Suprapubic skin (tissue), 4 donors: ENCODE data around the gene CTNND2. TPM values are rescaled to one million over a fixed set of nuclear protein-coding genes. Genes with fewer than 3 reads are reported as not detected.

Experiments
- DNase-seq, 2 donors: peaks; one replicate each; pipeline ENCODE4 v3.0.0-alpha.2; 2019; ENCODE audit warnings: low spot score in 2 of 2
- H3K27ac ChIP-seq: fragments of 200-600 bp; sonication (generic); one replicate; pipeline ENCODE4 v1.5.1; 2019
- H3K27me3 ChIP-seq: fragments of 200-600 bp; sonication (generic); one replicate; pipeline ENCODE4 v1.5.1; 2019
- H3K36me3 ChIP-seq: fragments of 200-600 bp; sonication (generic); one replicate; pipeline ENCODE4 v1.5.1; 2019
- H3K4me1 ChIP-seq: fragments of 200-600 bp; sonication (generic); one replicate; pipeline ENCODE4 v1.5.1; 2019
- H3K4me3 ChIP-seq: fragments of 200-600 bp; sonication (generic); one replicate; pipeline ENCODE4 v1.5.1; 2019; ENCODE audit warnings: mild to moderate bottlenecking
- H3K9me3 ChIP-seq: fragments of 200-600 bp; sonication (generic); one replicate; pipeline ENCODE4 v1.5.1; 2019
- EP300 ChIP-seq: sonication (generic); formaldehyde crosslinking; IDR thresholded peaks from one replicate; pipeline ENCODE4 v1.6.1; 2017; ENCODE audit warnings: antibody characterized with exemption
- POLR2A ChIP-seq, 2 donors: fragments of 450-650 bp; IDR thresholded peaks; one replicate each; pipeline ENCODE4 v1.6.1; 2017; ENCODE audit warnings: antibody characterized with exemption in 2 of 2, mild to moderate bottlenecking in 2 of 2, moderate library complexity in 2 of 2
- POLR2AphosphoS5 ChIP-seq, 3 donors: sonication (generic); formaldehyde crosslinking; IDR thresholded peaks; one replicate each; pipeline ENCODE4 v1.6.1; 2017; ENCODE audit warnings: antibody characterized with exemption in 3 of 3
- WGBS: methylation state at CpG from one replicate; pipeline ENCODE4 v1.1.5; 2018; 5-methylcytosine and 5-hydroxymethylcytosine counted together
- total RNA-seq, 4 donors: library from RNA; depleted of rRNA; stranded (reverse); fragments of >200 nt; gene quantifications; one replicate each; pipeline ENCODE4 v1.1.0, GENCODE V29; 2016
- TF ChIP-seq, protein P1 (sequence below), 2 donors: fragments of 200-600 bp in 1 of 2; fragments of 450-650 bp in 1 of 2; sonication (generic) in 1 of 2; IDR thresholded peaks; one replicate each; pipeline ENCODE4 v1.5.1; 2016 to 2019; ENCODE audit warnings: antibody characterized with exemption in 2 of 2, mild to moderate bottlenecking in 1 of 2, moderate library complexity in 1 of 2

Gene CTNND2
- total RNA-seq, 4 donors from 2014 or later, result 0.40 to 3.8 (median 2.2) TPM

GRCh38 chr5:11390291-11390767, 513.9 kb downstream of the CTNND2 start:
- DNase-seq, result no peak
- Histone ChIP-seq H3K36me3 (no peaks in the 10 kb centered on the region), H3K4me1 (peaks cover 9% of the 10 kb centered on the region), H3K27me3 (peaks cover 12% of the 10 kb centered on the region), H3K9me3 (no peaks in the 10 kb centered on the region), H3K4me3 (no peak overlapping the region), H3K27ac (no peak overlapping the region)
- no peak for TF ChIP-seq EP300
- TF ChIP-seq POLR2AphosphoS5 (IDR thresholded peaks at IDR 0.05), result no peak
- TF ChIP-seq, protein P1, sequence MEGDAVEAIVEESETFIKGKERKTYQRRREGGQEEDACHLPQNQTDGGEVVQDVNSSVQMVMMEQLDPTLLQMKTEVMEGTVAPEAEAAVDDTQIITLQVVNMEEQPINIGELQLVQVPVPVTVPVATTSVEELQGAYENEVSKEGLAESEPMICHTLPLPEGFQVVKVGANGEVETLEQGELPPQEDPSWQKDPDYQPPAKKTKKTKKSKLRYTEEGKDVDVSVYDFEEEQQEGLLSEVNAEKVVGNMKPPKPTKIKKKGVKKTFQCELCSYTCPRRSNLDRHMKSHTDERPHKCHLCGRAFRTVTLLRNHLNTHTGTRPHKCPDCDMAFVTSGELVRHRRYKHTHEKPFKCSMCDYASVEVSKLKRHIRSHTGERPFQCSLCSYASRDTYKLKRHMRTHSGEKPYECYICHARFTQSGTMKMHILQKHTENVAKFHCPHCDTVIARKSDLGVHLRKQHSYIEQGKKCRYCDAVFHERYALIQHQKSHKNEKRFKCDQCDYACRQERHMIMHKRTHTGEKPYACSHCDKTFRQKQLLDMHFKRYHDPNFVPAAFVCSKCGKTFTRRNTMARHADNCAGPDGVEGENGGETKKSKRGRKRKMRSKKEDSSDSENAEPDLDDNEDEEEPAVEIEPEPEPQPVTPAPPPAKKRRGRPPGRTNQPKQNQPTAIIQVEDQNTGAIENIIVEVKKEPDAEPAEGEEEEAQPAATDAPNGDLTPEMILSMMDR (IDR thresholded peaks at IDR 0.05), result no peak
- no peak for TF ChIP-seq POLR2A (IDR thresholded peaks at IDR 0.05)
- 80% methylated on average over 6 of the region's 6 CpGs for WGBS

DNA sequence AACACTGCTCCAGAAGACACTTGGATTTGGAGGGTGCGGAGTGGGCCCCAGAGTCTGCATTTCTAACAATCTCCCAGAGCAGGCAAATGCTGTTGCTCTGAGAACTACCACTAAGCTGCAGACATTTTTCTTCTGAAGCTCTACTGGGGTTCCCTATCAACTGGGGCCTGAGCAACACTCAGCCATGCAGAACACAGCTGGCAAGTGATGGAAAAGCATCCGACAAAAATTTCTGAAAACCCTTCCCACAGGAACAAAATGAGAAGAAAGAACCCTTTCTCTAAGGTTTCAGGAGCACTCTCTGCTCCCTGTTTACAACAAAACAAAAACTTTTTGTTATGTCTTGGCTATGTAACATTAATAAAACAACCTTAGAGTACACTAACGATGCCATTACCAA, 516.9 kb downstream of the CTNND2 start:
- Histone ChIP-seq H3K36me3 (no peaks in the 10 kb centered on the region), H3K27ac (no peak overlapping the region), H3K4me1 (peaks cover 16% of the 10 kb centered on the region), H3K27me3 (peaks cover 40% of the 10 kb centered on the region), H3K4me3 (no peak overlapping the region), H3K9me3 (no peaks in the 10 kb centered on the region)
- TF ChIP-seq POLR2AphosphoS5 (IDR thresholded peaks at IDR 0.05) (no peak), EP300 (no peak), POLR2A (IDR thresholded peaks at IDR 0.05) (no peak)
- no peak for DNase-seq
- WGBS, result 85% methylated on average over 3 of the region's 3 CpGs

GRCh38 chr5:11386398-11386797, 517.8 kb downstream of the CTNND2 start:
- Histone ChIP-seq H3K27me3 (peaks cover 44% of the 10 kb centered on the region), H3K4me3 (no peak overlapping the region), H3K4me1 (peaks cover 16% of the 10 kb centered on the region), H3K27ac (no peak overlapping the region), H3K9me3 (no peaks in the 10 kb centered on the region), H3K36me3 (no peaks in the 10 kb centered on the region)
- no peak for DNase-seq
- no peak for TF ChIP-seq EP300
- TF ChIP-seq POLR2AphosphoS5 (IDR thresholded peaks at IDR 0.05), result no peak
- TF ChIP-seq, protein P1 (IDR thresholded peaks at IDR 0.05), result no peak
- no peak for TF ChIP-seq POLR2A (IDR thresholded peaks at IDR 0.05)
- 41% methylated on average over 2 of the region's 2 CpGs for WGBS

DNA sequence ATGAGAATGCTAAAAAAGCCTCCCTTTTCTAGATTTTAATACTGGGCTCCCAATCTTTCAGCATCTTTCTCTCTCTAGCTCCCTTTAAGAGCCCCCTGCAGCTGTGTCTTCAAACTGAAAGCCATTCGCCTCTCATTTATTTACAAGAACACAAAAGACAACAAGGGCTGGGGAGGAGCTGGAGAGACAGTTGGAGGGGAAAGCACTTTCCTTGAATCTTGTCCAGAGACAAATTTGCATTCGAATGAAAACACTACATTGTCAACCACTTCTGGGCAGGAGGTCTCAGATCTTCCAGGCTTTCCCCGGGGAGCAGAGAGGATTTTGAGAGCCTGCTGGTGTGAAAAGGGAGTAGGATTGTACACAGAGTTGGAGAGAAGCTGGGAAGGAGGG, 518.3 kb downstream of the CTNND2 start:
- Histone ChIP-seq H3K4me1 (peaks cover 16% of the 10 kb centered on the region), H3K9me3 (no peaks in the 10 kb centered on the region), H3K4me3 (no peak overlapping the region), H3K27me3 (peaks cover 47% of the 10 kb centered on the region), H3K36me3 (no peaks in the 10 kb centered on the region), H3K27ac (no peak overlapping the region)
- TF ChIP-seq POLR2A (IDR thresholded peaks at IDR 0.05) (no peak), POLR2AphosphoS5 (IDR thresholded peaks at IDR 0.05) (no peak), EP300 (no peak)
- TF ChIP-seq, protein P1 (IDR thresholded peaks at IDR 0.05), result no peak
- 11% methylated on average over 3 of the region's 3 CpGs for WGBS
- no peak for DNase-seq

DNA sequence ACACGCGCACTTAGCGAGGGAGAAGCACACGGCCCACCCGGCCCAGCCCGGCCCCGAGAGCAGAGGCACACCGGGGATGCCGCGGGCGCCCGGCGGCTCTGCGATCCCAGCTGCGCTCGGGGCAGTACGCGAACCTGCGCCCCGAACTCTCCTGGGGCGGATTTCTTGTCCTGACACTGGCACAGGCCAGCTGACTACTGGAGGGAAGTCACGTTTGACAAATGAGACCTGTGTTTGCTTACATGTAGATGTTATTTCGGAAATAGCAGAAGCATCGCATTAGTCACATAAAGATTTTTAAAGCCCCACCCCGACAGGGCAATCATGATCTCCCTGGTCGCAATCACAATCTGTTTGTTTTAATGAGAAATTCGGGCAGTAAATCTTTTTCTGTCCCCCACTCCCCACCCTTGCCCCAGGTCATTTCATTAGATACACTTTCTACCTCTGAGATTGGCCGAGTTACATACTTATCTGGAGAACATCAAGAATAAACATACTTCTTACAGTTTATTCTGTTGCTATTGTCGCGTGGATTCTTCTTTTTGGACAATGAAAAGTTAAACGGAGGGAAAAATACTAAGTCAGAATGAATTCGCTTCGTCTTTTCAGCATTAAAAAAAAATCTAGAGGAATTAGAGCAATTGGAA, 518.9 kb downstream of the CTNND2 start:
- TF ChIP-seq EP300, result no peak
- H3K27ac ChIP-seq, result no peak overlapping the region
- no peaks in the 10 kb centered on the region for H3K9me3 ChIP-seq
- H3K27me3 ChIP-seq, result peaks cover 47% of the 10 kb centered on the region
- WGBS, result 5% methylated on average over 20 of the region's 33 CpGs
- no peaks in the 10 kb centered on the region for H3K36me3 ChIP-seq
- peaks cover 16% of the 10 kb centered on the region for H3K4me1 ChIP-seq
- H3K4me3 ChIP-seq, result peak overlapping the region; percentile 42
- DNase-seq, result no peak

DNA sequence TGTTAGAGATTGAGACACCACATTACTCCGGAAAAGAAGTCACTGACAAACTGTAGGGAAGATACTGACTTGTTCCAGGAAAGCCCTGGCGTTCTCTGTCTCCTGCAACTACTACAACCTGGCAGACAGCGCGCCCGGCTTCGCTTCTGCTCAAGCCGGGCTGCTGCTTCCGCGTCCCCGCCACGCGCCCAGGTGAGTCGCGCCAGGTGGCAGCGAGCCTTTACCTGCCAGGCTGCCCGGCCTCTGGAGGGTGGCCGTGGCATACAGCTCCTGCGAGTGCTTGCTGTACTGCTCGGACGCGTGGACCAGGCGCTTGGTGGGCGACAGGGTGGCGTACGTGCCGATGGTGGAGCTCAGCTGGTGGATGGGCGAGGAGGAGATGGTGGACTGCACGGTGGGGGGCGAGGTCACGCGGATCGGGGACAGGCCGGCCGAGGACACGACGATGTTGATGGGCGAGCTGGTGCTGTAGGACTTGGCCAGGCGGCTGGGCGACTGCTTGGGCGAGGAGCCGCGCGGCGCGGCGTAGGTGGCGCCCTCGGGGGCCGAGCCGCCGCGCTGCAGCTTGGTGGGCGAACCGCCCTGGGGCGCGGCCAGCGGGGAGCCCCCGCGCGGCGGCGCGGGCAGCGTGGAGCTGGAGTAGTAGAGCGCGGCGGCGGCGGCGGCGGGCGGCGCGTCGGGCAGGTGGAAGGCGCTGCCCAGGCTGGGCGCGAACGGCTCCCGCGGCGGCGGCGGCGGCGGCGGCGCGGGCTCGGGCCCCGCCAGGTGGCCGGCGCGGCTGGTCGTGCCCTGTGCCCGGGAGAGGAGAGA, 519.6 kb downstream of the CTNND2 start:
- no peak for TF ChIP-seq EP300
- TF ChIP-seq POLR2A (IDR thresholded peaks at IDR 0.05), result no peak
- TF ChIP-seq, protein P1 (IDR thresholded peaks at IDR 0.05), result no peak
- no peak for TF ChIP-seq POLR2AphosphoS5 (IDR thresholded peaks at IDR 0.05)
- DNase-seq, result no peak
- Histone ChIP-seq H3K4me3 (peak overlapping the region; percentile 42), H3K27me3 (peaks cover 47% of the 10 kb centered on the region), H3K9me3 (no peaks in the 10 kb centered on the region), H3K27ac (no peak overlapping the region), H3K4me1 (peaks cover 16% of the 10 kb centered on the region), H3K36me3 (no peaks in the 10 kb centered on the region)
- WGBS, result 4% methylated on average over 23 of the region's 96 CpGs
